Astrocyte (in vitro differentiated cells and primary cell): ENCODE measurements around the gene NR2F2. TPM values are rescaled to one million over a fixed set of nuclear protein-coding genes. Genes with fewer than 3 reads are reported as not detected.

ENCODE experiments used
- DNase-seq: peaks from one replicate; pipeline ENCODE4 v3.0.0-alpha.2; 2010; ENCODE audit warnings: low read depth
- FAIRE-seq: peaks from 2 replicates; lab custom pipeline; 2011; peaks lifted over from hg19 to GRCh38; lab: Jason Lieb, UNC
- H2AFZ ChIP-seq: 2 replicates; pipeline ENCODE4 v1.6.0; 2012; ENCODE audit warnings: low read depth, low read length, inconsistent platforms
- H3K27ac ChIP-seq: 2 replicates; pipeline ENCODE4 v1.5.1; 2011; ENCODE audit warnings: low read depth, low read length, inconsistent platforms
- H3K27me3 ChIP-seq: 2 replicates; pipeline ENCODE4 v1.6.0; 2011; ENCODE audit warnings: low read length, inconsistent platforms; ENCODE audit not compliant: insufficient read depth
- H3K36me3 ChIP-seq: 2 replicates; pipeline ENCODE4 v1.5.1; 2011; ENCODE audit warnings: low read length, inconsistent platforms; ENCODE audit not compliant: insufficient read depth
- H3K4me1 ChIP-seq: 2 replicates; pipeline ENCODE4 v1.5.1; 2011; ENCODE audit warnings: low read length, inconsistent platforms; ENCODE audit not compliant: insufficient read depth
- H3K4me2 ChIP-seq: 2 replicates; pipeline ENCODE4 v1.6.0; 2012; ENCODE audit warnings: low read length, inconsistent platforms
- H3K4me3 ChIP-seq: 2 replicates; pipeline ENCODE4 v1.5.1; 2011; ENCODE audit warnings: low read depth, mild to moderate bottlenecking, low read length, inconsistent platforms; ENCODE audit not compliant: insufficient read depth
- H3K79me2 ChIP-seq: 2 replicates; pipeline ENCODE4 v1.6.0; 2012; ENCODE audit warnings: mild to moderate bottlenecking, low read length, inconsistent platforms; ENCODE audit not compliant: insufficient read depth
- H3K9ac ChIP-seq: 2 replicates; pipeline ENCODE4 v1.6.0; 2012; ENCODE audit warnings: mild to moderate bottlenecking, low read length, inconsistent platforms
- H3K9me3 ChIP-seq: 2 replicates; pipeline ENCODE4 v1.5.1; 2012; ENCODE audit warnings: low read depth, mild to moderate bottlenecking, low read length, inconsistent platforms; ENCODE audit not compliant: insufficient read depth
- H4K20me1 ChIP-seq: 2 replicates; pipeline ENCODE4 v1.6.0; 2012; ENCODE audit warnings: low read length, inconsistent platforms; ENCODE audit not compliant: insufficient read depth
- H3K27ac Mint-ChIP-seq: one replicate; pipeline ENCODE4 v1.8.0; 2021; ENCODE audit warnings: mild to moderate bottlenecking, mixed read lengths; ENCODE audit not compliant: unreplicated experiment
- H3K27me3 Mint-ChIP-seq: one replicate; pipeline ENCODE4 v1.8.0; 2021; ENCODE audit warnings: low read depth, mixed read lengths; ENCODE audit not compliant: unreplicated experiment
- H3K36me3 Mint-ChIP-seq: one replicate; pipeline ENCODE4 v1.8.0; 2021; ENCODE audit warnings: low read depth, mixed read lengths; ENCODE audit not compliant: unreplicated experiment
- H3K4me1 Mint-ChIP-seq: one replicate; pipeline ENCODE4 v1.8.0; 2021; ENCODE audit warnings: low read depth, mixed read lengths; ENCODE audit not compliant: unreplicated experiment
- H3K4me3 Mint-ChIP-seq: one replicate; pipeline ENCODE4 v1.8.0; 2021; ENCODE audit warnings: mild to moderate bottlenecking, moderate library complexity, mixed read lengths; ENCODE audit not compliant: unreplicated experiment
- H3K9me3 Mint-ChIP-seq: one replicate; pipeline ENCODE4 v1.8.0; 2021; ENCODE audit warnings: mild to moderate bottlenecking, mixed read lengths; ENCODE audit not compliant: unreplicated experiment
- CTCF ChIP-seq: IDR thresholded peaks from 2 replicates; pipeline ENCODE4 v1.5.1; 2011; ENCODE audit warnings: low read depth, mild to moderate bottlenecking, inconsistent platforms, low read length, moderate library complexity; ENCODE audit not compliant: insufficient read depth
- EZH2 ChIP-seq: IDR thresholded peaks from 2 replicates; pipeline ENCODE4 v1.6.1; 2012; ENCODE audit warnings: mild to moderate bottlenecking, low read length, inconsistent platforms; ENCODE audit not compliant: insufficient read depth
- total RNA-seq: library from RNA; stranded (reverse); gene quantifications from 2 replicates; pipeline ENCODE4 v1.2.1, GENCODE V29; 2021

Gene NR2F2
- total RNA-seq, 1 donor from 2014 or later: 75.8 TPM

- H3K9ac ChIP-seq: no peak overlapping the region
- Mint-ChIP-seq H3K36me3 (peaks cover 9% of the 10 kb centered on the region), H3K27ac (no peak overlapping the region), H3K9me3 (peaks cover 15% of the 10 kb centered on the region), H3K4me1 (peaks cover 1% of the 10 kb centered on the region), H3K4me3 (no peak overlapping the region), H3K27me3 (no peaks in the 10 kb centered on the region)
- H3K27ac ChIP-seq: peak overlapping the region; percentile 31
- H2AFZ ChIP-seq: no peak overlapping the region
- peak overlapping the region; percentile 42 for H3K4me2 ChIP-seq
- peaks cover 21% of the 10 kb centered on the region for H3K4me1 ChIP-seq
- H3K36me3 ChIP-seq: peaks cover 5% of the 10 kb centered on the region
- H3K4me3 ChIP-seq: no peak overlapping the region
- no peaks in the 10 kb centered on the region for H4K20me1 ChIP-seq
- peaks cover 2% of the 10 kb centered on the region for H3K9me3 ChIP-seq
- TF ChIP-seq CTCF (no peak), EZH2 (no peak)
- peak; percentile 49 for DNase-seq
- FAIRE-seq: no peak
- peaks cover 5% of the 10 kb centered on the region for H3K79me2 ChIP-seq
- H3K27me3 ChIP-seq: no peaks in the 10 kb centered on the region
Measured at GRCh38 chr15:96293441-96293840, 37.1 kb upstream of the NR2F2 start.

- Histone ChIP-seq H3K4me3 (no peak overlapping the region), H3K4me2 (no peak overlapping the region), H4K20me1 (no peaks in the 10 kb centered on the region), H3K79me2 (peaks cover 5% of the 10 kb centered on the region), H3K36me3 (peaks cover 2% of the 10 kb centered on the region), H3K4me1 (peaks cover 21% of the 10 kb centered on the region), H3K27ac (no peak overlapping the region), H3K27me3 (no peaks in the 10 kb centered on the region), H3K9ac (no peak overlapping the region), H2AFZ (no peak overlapping the region), H3K9me3 (peaks cover 6% of the 10 kb centered on the region)
- peaks cover 1% of the 10 kb centered on the region for H3K4me1 Mint-ChIP-seq
- TF ChIP-seq EZH2: no peak
- no peak for TF ChIP-seq CTCF
- DNase-seq (no peak), FAIRE-seq (no peak)
- H3K27ac Mint-ChIP-seq: no peak overlapping the region
- H3K9me3 Mint-ChIP-seq: peaks cover 21% of the 10 kb centered on the region
- no peak overlapping the region for H3K4me3 Mint-ChIP-seq
- peaks cover 11% of the 10 kb centered on the region for H3K36me3 Mint-ChIP-seq
- H3K27me3 Mint-ChIP-seq: no peaks in the 10 kb centered on the region
Measured at GRCh38 chr15:96294766-96295165, 35.7 kb upstream of the NR2F2 start.

DNA sequence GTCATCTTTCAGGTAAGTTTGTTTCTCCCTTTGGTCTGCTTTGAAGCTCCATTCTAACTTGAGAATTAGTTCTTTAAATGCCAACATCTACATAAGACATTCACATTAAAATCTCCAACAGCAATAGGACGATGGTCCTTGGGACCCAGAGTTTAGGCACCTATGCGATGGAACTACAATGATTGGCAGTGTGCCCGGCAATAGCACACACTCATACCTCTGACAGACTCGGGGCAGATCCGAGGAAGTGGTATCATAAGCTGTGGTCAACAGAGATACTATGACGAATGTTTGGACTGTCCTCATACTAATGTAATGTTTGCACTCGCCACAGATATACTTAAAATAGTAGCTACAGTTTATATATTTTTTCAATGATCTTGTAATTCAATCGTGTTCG, 34.2 kb upstream of the NR2F2 start:
- peaks cover 2% of the 10 kb centered on the region for H3K36me3 ChIP-seq
- H3K27me3 ChIP-seq: no peaks in the 10 kb centered on the region
- H2AFZ ChIP-seq: no peak overlapping the region
- no peak overlapping the region for H3K4me3 Mint-ChIP-seq
- peaks cover 21% of the 10 kb centered on the region for H3K4me1 ChIP-seq
- peaks cover 11% of the 10 kb centered on the region for H3K36me3 Mint-ChIP-seq
- H3K27ac Mint-ChIP-seq: no peak overlapping the region
- H3K27me3 Mint-ChIP-seq: no peaks in the 10 kb centered on the region
- TF ChIP-seq EZH2 (no peak), CTCF (no peak)
- H3K4me3 ChIP-seq: no peak overlapping the region
- peak; percentile 92 for DNase-seq
- no peaks in the 10 kb centered on the region for H3K4me1 Mint-ChIP-seq
- FAIRE-seq: peak; percentile 54
- H3K9me3 ChIP-seq: peaks cover 6% of the 10 kb centered on the region
- peak overlapping the region; percentile 20 for H3K4me2 ChIP-seq
- H3K27ac ChIP-seq: peak overlapping the region; percentile 74
- peaks cover 21% of the 10 kb centered on the region for H3K9me3 Mint-ChIP-seq
- peaks cover 5% of the 10 kb centered on the region for H3K79me2 ChIP-seq
- no peak overlapping the region for H3K9ac ChIP-seq
- no peaks in the 10 kb centered on the region for H4K20me1 ChIP-seq
